Measurements from ENCODE around the gene PPAT. TPM values are rescaled to one million over a fixed set of nuclear protein-coding genes. Genes with fewer than 3 reads are reported as not detected.

PPAT gene
- total and polyA plus RNA-seq, 2 experiments from 2014 or later = 63.0 to 96.8 TPM

- TF ChIP-seq ZNF462 (CRISPR knock-in tag; IDR thresholded peaks at IDR 0.05) = no peak
- no peak for TF ChIP-seq CREB1 (CRISPR knock-in tag; IDR thresholded peaks at IDR 0.05; ENCODE audit: low read depth)
- no peak for TF ChIP-seq JUNB (IDR thresholded peaks at IDR 0.05; ENCODE audit: unreplicated experiment)
- TF ChIP-seq STAT1 (IDR thresholded peaks at IDR 0.05; ENCODE audit: unreplicated experiment) = no peak
Observed at GRCh38 chr4:56375458-56375857, 60.0 kb downstream of the PPAT start (continued).

- Mint-ChIP-seq H3K27ac (no peak overlapping the region; the same call in 1 of the 2 replicates), H3K9me3 (no peaks in the 10 kb centered on the region), H3K4me3 (no peak overlapping the region), H3K36me3 (ENCODE audit: low read depth) (peaks cover 11% of the 10 kb centered on the region), H3K4me1 (no peaks in the 10 kb centered on the region), H3K27me3 (ENCODE audit: insufficient read depth, low read depth, poor library complexity) (no peaks in the 10 kb centered on the region)
- Histone ChIP-seq H4K20me1 (replicated peaks; ENCODE audit: insufficient read depth) (no peaks in the 10 kb centered on the region), H3F3A (replicated peaks; ENCODE audit: low read depth) (no peaks in the 10 kb centered on the region), H3K27me3 (ENCODE audit: insufficient read depth) (no peaks in the 10 kb centered on the region), H3K4me1 (ENCODE audit: insufficient read depth) (no peaks in the 10 kb centered on the region), H3K27ac (ENCODE audit: low read depth) (no peak overlapping the region), H3K4me3 (no peak overlapping the region), H3K4me2 (no peak overlapping the region), H2AFZ (no peak overlapping the region), H3K79me2 (replicated peaks; ENCODE audit: insufficient read depth) (no peaks in the 10 kb centered on the region), H3K36me3 (ENCODE audit: insufficient read depth) (peaks cover 3% of the 10 kb centered on the region; the same call in 1 of the 2 replicates), H3K9me2 (ENCODE audit: insufficient read depth) (no peaks in the 10 kb centered on the region)
- ATAC-seq (no peak), DNase-seq (ENCODE audit: low spot score) (no peak)
- TF ChIP-seq ZNF331 (CRISPR knock-in tag; IDR thresholded peaks at IDR 0.05; ENCODE audit: low read depth) (no peak), POLR2AphosphoS5 (IDR thresholded peaks at IDR 0.05; ENCODE audit: low read depth) (no peak), ZNF462 (CRISPR knock-in tag; IDR thresholded peaks at IDR 0.05) (no peak), CREB1 (CRISPR knock-in tag; IDR thresholded peaks at IDR 0.05; ENCODE audit: low read depth) (no peak), EZH2 (IDR thresholded peaks at IDR 0.05; ENCODE audit: low read depth, unreplicated experiment) (no peak)
Observed at GRCh38 chr4:56374956-56375355, 60.5 kb downstream of the PPAT start.

All from GM23338 (cell line).